SK-N-MC (cell line): ENCODE results near the gene RPL38.
"Not testable (repeated sequence)": the region's sequence is repeated elsewhere in the genome, so short reads cannot be mapped to it uniquely, and the experiment has no call there.

Experiments
- DNase-seq: peaks from one replicate; pipeline ENCODE4 v3.0.0-alpha.2; 2011; ENCODE audit warnings: low read depth, low spot score
- H3K27ac ChIP-seq: fragments of 200-600 bp; sonication (generic); 2 replicates; pipeline ENCODE4 v1.5.1; 2016; ENCODE audit warnings: mixed run types
- H3K36me3 ChIP-seq: fragments of 200-600 bp; sonication (generic); 2 replicates; pipeline ENCODE4 v1.6.1; 2017; ENCODE audit warnings: antibody characterized with exemption, low read length, mixed read lengths; ENCODE audit not compliant: insufficient read depth
- H3K4me3 ChIP-seq: fragments of 200-600 bp; sonication (generic); 2 replicates; pipeline ENCODE4 v1.5.1; 2016
- H3K9ac ChIP-seq: fragments of 200-600 bp; sonication (generic); 2 replicates; pipeline ENCODE4 v1.8.0; 2017; ENCODE audit warnings: mixed run types, mixed read lengths; ENCODE audit not compliant: insufficient read length
- H3K9me3 ChIP-seq: fragments of 200-600 bp; sonication (generic); 2 replicates; pipeline ENCODE4 v1.6.1; 2017; ENCODE audit warnings: low read depth, mild to moderate bottlenecking, antibody characterized with exemption, low read length, moderate library complexity, mixed read lengths
- EZH2 ChIP-seq: fragments of 200-600 bp; sonication (generic); IDR thresholded peaks from one replicate; pipeline ENCODE4 v1.6.1; 2017; ENCODE audit warnings: antibody characterized with exemption
- FOXP2 ChIP-seq: optimal IDR thresholded peaks from 2 replicates; pipeline ENCODE3; 2011; ENCODE audit warnings: mild to moderate bottlenecking, moderate library complexity; ENCODE audit not compliant: insufficient read depth; ENCODE audit errors: extremely low read length, control extremely low read depth
- POLR2AphosphoS5 ChIP-seq: IDR thresholded peaks from 2 replicates; pipeline ENCODE4 v1.6.1; 2012; ENCODE audit warnings: mild to moderate bottlenecking, low read depth, low read length, borderline replicate concordance

Gene RPL38

DNA sequence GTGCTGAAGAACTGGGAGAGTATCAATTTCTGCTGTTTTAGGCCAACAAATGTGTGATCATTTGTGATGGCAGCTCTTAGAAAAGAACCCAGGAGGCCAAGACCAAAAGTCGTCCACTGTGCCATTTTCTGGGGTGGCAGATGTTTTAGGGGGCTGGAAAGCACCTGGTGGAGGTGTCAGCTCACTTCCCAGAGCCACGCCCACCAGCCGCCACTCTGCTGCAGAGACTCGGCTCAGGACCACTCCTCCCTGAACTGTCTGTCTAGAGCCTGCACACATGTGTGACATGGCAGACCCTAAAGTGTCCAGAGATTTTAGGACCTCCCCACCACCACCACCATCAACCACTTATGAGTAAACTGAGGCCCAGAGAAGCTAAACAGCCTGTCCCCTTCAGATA lies 23.9 kb upstream of the RPL38 start:
- DNase-seq: no peak
- no peaks in the 10 kb centered on the region for H3K36me3 ChIP-seq
- TF ChIP-seq FOXP2 (no peak), POLR2AphosphoS5 (no peak), EZH2 (no peak)
- no peak overlapping the region for H3K4me3 ChIP-seq
- no peak overlapping the region for H3K9ac ChIP-seq
- H3K9me3 ChIP-seq: no peaks in the 10 kb centered on the region
- H3K27ac ChIP-seq: no peak overlapping the region

DNA sequence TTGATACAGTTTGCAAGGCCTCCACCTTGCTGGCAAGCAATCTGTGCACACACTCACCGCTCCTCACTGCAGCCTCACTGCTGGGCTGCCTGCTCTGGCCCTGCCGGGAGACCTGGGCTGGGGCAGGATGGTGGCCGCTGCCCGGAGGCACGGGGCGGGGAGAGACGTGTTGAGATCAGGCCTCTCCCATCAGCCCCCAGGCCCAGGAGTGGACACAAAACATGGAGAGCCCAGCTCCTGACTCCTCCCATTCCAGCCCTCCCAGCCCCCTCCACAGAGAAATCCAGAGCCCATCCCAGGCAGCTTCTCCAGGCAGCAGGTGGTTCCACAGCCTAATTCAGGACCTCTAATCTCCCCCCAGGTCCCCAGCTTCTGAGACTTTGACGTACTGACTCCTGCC lies 23.1 kb upstream of the RPL38 start:
- H3K27ac ChIP-seq: no peak overlapping the region
- DNase-seq: no peak
- H3K9me3 ChIP-seq: no peaks in the 10 kb centered on the region
- no peak overlapping the region for H3K9ac ChIP-seq
- TF ChIP-seq POLR2AphosphoS5 (no peak), EZH2 (no peak), FOXP2 (no peak)
- H3K4me3 ChIP-seq: no peak overlapping the region
- no peaks in the 10 kb centered on the region for H3K36me3 ChIP-seq

DNA sequence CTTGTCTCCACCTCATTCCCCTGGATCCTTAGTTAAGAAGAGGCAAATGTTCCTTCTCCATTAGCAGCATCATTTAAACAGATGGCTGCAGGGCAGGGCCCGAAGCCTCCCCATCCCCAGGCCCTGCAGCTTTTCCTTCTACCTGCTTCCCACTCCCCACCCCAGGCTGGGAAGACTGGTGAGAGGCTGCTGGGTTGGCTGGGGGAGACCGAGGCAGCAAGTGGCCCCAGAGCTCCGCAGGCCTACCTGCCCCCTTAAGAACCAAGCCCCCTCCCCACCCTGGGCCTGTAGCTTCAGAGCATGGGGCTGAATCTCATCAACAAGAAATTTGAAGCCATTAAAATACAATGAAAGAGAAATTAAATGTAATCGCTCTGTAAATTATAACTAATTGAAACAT lies 22.1 kb upstream of the RPL38 start:
- Histone ChIP-seq H3K9me3 (no peaks in the 10 kb centered on the region), H3K27ac (no peak overlapping the region), H3K9ac (no peak overlapping the region), H3K36me3 (no peaks in the 10 kb centered on the region), H3K4me3 (no peak overlapping the region)
- TF ChIP-seq POLR2AphosphoS5: no peak
- TF ChIP-seq FOXP2: no peak
- no peak for TF ChIP-seq EZH2
- no peak for DNase-seq

DNA sequence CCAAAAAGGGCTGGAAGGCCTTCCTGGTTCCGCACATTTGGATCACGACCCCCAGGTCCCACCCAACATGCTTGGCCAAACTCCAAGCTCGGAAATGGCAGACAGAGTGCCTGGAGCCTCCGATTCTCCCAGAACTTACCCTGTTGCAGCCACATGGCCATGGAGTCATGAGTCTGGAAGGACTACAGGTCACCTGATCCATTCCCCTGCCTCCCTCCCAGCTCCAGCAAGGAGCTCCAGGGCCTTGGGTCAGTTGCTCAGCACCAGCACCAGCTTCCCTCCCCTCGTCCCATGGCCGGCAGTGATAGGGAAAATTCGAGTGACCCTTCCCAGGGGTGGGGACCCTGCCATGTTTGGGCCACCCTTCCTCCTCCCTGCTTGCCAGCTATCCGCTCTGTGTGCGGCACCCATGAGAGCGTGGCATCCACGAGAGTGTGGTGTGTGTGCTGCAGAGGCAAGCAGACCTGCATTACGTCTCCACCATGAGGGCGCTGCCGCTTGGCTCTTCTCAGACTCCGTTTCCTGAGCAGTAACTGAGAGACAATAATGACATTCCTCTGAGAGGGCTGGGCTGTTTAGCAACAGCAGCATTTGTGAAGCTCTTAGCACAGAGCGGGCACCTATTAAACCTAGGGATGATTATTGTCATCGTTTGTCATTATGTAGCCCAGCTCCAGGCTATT lies 21.3 kb upstream of the RPL38 start:
- Histone ChIP-seq H3K9me3 (no peaks in the 10 kb centered on the region), H3K4me3 (no peak overlapping the region), H3K9ac (no peak overlapping the region), H3K27ac (no peak overlapping the region), H3K36me3 (no peaks in the 10 kb centered on the region)
- no peak for DNase-seq
- TF ChIP-seq EZH2 (no peak), POLR2AphosphoS5 (no peak), FOXP2 (no peak)

DNA sequence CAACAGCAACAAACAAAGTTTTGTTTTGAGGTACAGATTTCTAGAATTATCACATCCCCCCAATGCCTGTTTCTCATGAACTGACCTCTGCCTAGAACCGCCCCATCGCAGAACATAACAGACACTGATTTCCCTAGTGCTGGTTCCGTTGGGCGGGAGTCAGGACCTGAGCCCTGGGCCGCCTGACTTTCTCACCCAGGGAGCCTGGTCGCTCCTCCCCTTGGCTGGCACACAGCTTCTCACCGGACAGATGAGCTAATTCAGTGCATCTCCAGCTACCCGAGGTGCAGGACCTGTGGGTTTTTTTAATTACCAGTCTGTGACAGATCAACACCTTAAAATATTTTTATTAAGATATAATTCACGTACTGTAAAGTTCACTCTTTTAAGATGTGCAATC lies 20.1 kb upstream of the RPL38 start:
- H3K36me3 ChIP-seq: no peaks in the 10 kb centered on the region
- H3K9me3 ChIP-seq: no peaks in the 10 kb centered on the region
- H3K27ac ChIP-seq: no peak overlapping the region
- no peak for DNase-seq
- no peak overlapping the region for H3K4me3 ChIP-seq
- no peak overlapping the region for H3K9ac ChIP-seq
- TF ChIP-seq FOXP2: no peak
- no peak for TF ChIP-seq EZH2
- no peak for TF ChIP-seq POLR2AphosphoS5

DNA sequence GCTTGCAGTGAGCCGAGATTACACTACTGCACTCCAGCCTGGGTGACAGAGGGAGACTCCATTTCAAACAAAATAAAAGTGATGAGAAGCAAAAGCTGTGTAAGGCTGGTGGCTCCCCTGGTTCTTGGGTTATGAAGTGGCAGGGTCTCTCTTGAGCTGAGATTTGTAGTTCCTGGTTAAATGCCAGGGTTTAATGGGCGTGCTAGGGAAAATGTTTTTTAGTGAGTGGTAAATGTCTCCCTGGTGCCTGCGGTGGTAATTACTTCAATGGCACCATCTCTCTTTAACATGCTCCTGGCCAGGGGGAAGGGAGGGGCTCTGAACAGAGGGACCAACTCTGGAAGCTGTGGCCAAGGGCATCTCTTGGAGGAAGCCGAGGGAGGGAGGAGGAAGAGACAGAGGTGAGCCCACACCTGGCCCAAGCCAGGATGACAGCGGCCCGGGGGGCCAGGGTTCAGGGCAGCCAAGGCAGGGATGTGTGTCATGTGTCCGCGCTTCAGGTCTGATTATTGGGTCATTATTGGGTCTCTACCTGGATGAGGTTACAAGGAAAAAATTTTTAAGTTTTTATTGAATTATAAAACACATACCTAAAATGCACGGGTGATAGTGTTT lies 17.8 kb upstream of the RPL38 start:
- DNase-seq: no peak
- Histone ChIP-seq H3K9ac (no peak overlapping the region), H3K4me3 (no peak overlapping the region), H3K27ac (no peak overlapping the region), H3K36me3 (no peaks in the 10 kb centered on the region), H3K9me3 (no peaks in the 10 kb centered on the region)
- no peak for TF ChIP-seq POLR2AphosphoS5
- no peak for TF ChIP-seq FOXP2
- TF ChIP-seq EZH2: no peak

DNA sequence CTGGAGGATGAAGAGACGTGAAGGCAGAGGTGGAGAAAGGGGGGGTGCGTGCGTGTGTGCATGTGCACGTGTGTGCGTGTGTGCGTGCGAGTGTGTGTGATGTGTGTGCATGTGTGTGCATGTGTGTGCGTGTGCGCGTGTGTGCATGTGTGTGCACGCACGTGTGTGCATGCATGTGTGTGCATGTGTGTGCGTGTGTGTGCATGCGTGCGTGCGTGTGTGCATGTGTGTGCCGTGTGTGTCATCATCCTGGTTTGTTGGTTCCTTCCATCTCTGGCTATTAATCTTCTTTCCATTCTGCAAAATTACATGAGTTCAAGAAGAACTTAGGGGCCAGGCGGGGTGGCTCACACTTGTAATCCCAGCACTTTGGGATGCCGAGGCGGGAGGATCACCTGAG lies 17.0 kb upstream of the RPL38 start:
- no peaks in the 10 kb centered on the region for H3K36me3 ChIP-seq
- H3K9ac ChIP-seq: no peak overlapping the region
- no peak overlapping the region for H3K4me3 ChIP-seq
- H3K27ac ChIP-seq: no peak overlapping the region
- TF ChIP-seq POLR2AphosphoS5: no peak
- TF ChIP-seq FOXP2: no peak
- no peak for TF ChIP-seq EZH2
- no peak for DNase-seq
- no peaks in the 10 kb centered on the region for H3K9me3 ChIP-seq

DNA sequence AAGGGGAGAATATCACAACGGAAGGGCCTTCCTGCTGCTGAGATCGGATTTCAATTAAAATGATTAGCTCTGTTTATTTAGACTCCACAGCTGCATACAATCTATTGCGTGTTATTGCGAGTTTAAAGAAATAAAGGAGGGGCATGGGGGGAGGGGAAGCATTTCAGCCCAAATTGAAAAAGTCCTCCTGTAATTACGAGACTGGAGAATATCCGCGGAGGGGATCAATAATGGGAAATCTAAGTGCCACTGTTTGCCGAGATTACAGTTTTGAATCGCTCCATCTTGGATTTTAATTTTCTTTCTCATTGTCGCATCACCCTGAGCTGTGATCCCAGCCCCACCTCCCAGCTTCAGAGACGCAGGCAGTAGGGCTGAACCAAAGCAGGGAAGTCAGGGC lies 15.7 kb upstream of the RPL38 start:
- DNase-seq: no peak
- TF ChIP-seq EZH2 (no peak), FOXP2 (no peak), POLR2AphosphoS5 (no peak)

DNA sequence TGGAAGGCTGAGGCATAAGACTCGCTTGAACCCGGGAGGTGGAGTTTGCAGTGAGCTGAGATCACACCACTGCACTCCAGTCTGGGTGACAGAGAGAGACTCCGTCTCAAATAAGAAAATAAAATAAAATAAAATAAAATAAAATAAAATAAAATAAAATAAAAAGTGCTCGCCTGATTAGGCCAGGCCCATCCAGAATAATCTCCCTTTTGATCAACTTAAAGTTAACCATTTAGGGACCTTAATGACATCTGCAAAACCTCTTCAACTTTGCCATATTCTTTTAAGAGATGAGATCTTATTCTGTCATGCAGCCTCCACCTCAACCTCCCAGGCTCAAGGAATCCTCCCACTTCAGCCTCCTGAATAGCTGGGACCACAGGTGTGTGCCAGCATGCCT lies 14.8 kb upstream of the RPL38 start:
- not testable (repeated sequence) for H3K4me3 ChIP-seq, H3K27ac ChIP-seq, DNase-seq, H3K9ac ChIP-seq, H3K36me3 ChIP-seq, H3K9me3 ChIP-seq

More for the DNA sequence above, 15.7 kb upstream of the RPL38 start:
- no peak overlapping the region for H3K4me3 ChIP-seq
- H3K9ac ChIP-seq: no peak overlapping the region
- no peaks in the 10 kb centered on the region for H3K9me3 ChIP-seq
- no peaks in the 10 kb centered on the region for H3K36me3 ChIP-seq
- H3K27ac ChIP-seq: no peak overlapping the region

DNA sequence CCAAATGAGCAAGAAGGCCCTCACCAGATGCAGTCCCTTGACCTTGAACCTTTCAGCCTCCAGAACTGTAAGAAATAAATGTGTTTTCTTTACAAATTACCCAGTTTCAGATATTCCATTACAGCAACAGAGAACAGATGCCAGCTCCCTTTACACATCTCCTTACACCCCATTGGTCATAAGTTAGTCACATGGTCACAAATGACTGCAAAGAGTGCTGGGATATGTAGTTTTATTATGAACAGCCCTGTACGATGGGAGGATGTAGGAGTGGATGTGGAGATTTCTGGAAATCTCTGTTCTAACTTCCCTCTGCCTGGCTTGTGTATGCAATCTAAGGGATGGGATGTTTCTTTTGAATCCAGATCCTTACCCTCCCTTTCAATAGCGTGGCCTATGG lies 13.3 kb upstream of the RPL38 start:
- Histone ChIP-seq H3K9me3 (no peaks in the 10 kb centered on the region), H3K27ac (no peak overlapping the region), H3K36me3 (no peaks in the 10 kb centered on the region), H3K4me3 (no peak overlapping the region), H3K9ac (no peak overlapping the region)
- DNase-seq: no peak
- TF ChIP-seq FOXP2: no peak
- TF ChIP-seq POLR2AphosphoS5: no peak
- TF ChIP-seq EZH2: no peak
